Erythroblast (primary cell): ENCODE data around the gene GRWD1.

Experiments used
- GATA1 ChIP-seq: IDR thresholded peaks from 2 replicates; pipeline ENCODE4 v1.6.1; 2011; ENCODE audit warnings: low read depth, mild to moderate bottlenecking, control low read depth, low read length, moderate library complexity
- POLR2A ChIP-seq: IDR thresholded peaks from 2 replicates; pipeline ENCODE4 v1.6.1; 2011; ENCODE audit warnings: mild to moderate bottlenecking, low read length

GRCh38 chr19:48499316-48500090 is 53.7 kb downstream of the GRWD1 start:
- TF ChIP-seq POLR2A (no peak), GATA1 (no peak)
